Gastroesophageal sphincter (tissue), 3 donors: Measurements from ENCODE around the gene ADAMTSL3.

Experiments
- EP300 ChIP-seq: sonication (generic); formaldehyde crosslinking; IDR thresholded peaks from one replicate; pipeline ENCODE4 v1.6.1; 2017; ENCODE audit warnings: antibody characterized with exemption, mild to moderate bottlenecking
- POLR2A ChIP-seq, 2 donors: fragments of 450-650 bp; IDR thresholded peaks; one replicate each; pipeline ENCODE4 v1.6.1; 2017; ENCODE audit warnings: antibody characterized with exemption in 2 of 2, mild to moderate bottlenecking in 2 of 2, moderate library complexity in 1 of 2
- TF ChIP-seq, protein P1 (sequence below), 4 experiments: fragments of 200-600 bp in 2 of 4; fragments of 450-650 bp in 2 of 4; sonication (generic) in 1 of 4; IDR thresholded peaks; one replicate each; pipeline ENCODE4 v1.5.1; 2017 to 2019; ENCODE audit warnings: antibody characterized with exemption in 4 of 4, mild to moderate bottlenecking in 2 of 4, moderate library complexity in 2 of 4

DNA sequence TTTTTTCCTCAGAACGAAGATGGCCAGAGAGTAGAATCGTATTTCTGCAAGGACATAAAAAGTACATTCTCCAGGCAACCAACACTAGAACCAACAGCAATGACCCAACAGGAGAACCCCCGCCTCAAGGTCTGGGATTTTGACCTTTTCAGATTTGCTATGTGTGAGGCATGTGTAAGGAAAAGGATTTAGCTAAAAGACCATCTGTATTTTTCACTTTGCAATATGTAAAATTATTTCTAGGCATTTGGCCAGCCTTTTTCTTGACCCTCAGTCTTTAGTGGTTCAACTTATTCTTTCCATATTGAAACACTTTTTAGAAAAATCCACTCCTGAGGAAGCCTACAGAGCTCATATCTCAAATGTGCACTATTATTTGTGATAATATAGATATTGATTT is 362.4 kb downstream of the ADAMTSL3 start:
- TF ChIP-seq POLR2A (IDR thresholded peaks at IDR 0.05) (no peak), EP300 (no peak)
- TF ChIP-seq, protein P1, sequence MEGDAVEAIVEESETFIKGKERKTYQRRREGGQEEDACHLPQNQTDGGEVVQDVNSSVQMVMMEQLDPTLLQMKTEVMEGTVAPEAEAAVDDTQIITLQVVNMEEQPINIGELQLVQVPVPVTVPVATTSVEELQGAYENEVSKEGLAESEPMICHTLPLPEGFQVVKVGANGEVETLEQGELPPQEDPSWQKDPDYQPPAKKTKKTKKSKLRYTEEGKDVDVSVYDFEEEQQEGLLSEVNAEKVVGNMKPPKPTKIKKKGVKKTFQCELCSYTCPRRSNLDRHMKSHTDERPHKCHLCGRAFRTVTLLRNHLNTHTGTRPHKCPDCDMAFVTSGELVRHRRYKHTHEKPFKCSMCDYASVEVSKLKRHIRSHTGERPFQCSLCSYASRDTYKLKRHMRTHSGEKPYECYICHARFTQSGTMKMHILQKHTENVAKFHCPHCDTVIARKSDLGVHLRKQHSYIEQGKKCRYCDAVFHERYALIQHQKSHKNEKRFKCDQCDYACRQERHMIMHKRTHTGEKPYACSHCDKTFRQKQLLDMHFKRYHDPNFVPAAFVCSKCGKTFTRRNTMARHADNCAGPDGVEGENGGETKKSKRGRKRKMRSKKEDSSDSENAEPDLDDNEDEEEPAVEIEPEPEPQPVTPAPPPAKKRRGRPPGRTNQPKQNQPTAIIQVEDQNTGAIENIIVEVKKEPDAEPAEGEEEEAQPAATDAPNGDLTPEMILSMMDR (IDR thresholded peaks at IDR 0.05) = no peak
